Measurements from ENCODE around the gene PLSCR1. TPM values are rescaled to one million over a fixed set of nuclear protein-coding genes. Genes with fewer than 3 reads are reported as not detected.

The PLSCR1 gene
- total RNA-seq, 1 experiment from 2014 or later: 52.7 TPM

DNA sequence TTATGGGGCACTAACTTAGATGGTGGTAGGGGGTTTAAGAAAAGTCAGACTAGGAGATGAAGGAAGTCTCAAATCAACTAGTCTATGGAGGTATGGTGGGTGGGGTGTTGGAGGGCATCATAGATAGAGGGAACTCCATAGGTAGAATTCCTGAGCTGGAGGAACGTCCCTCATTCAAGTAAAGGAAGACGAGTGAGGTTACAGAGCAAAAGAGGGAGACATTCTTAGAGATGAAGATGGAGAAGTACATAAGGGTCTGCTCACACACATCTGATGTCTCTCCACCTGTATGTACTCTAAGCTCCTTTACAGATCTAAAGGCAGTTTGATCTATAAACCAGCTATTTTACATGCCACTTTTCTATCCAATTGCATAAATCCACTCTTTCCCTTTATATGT is 1.4 kb downstream of the PLSCR1 start:
- no peak for TF ChIP-seq REST (IDR thresholded peaks at IDR 0.05; ENCODE audit: insufficient read depth in 1 of 2, low read depth in 2 of 2, low read length in 1 of 2)
- no peak for TF ChIP-seq SIN3A (IDR thresholded peaks at IDR 0.05; ENCODE audit: borderline replicate concordance, insufficient read depth, low read depth, low read length)
- TF ChIP-seq TCF7L2 (IDR thresholded peaks at IDR 0.05; ENCODE audit: low read depth, low read length): no peak
- TF ChIP-seq CTCF (IDR thresholded peaks at IDR 0.05): no peak
- TF ChIP-seq POLR2AphosphoS5 (IDR thresholded peaks at IDR 0.05; ENCODE audit: low read depth, low read length): no peak
- ChIA-PET POLR2A (interaction anchor here (0.6 to 2.1 kb wide), 2 partner anchors 8 to 74 kb away, joined by 6 to 8 read pairs; partner anchors contain the start of gene PLSCR2), CTCF (no interaction called here)
- intact Hi-C loops (cut with micrococcal nuclease; ENCODE audit: unreplicated experiment) (no loop called here), in situ Hi-C loops (cut with HindIII; ENCODE audit: low pct_unique_long_range_greater_than_20kb, low sequenced_read_pairs) (no loop called here)
- H3K27ac ChIP-seq (ENCODE audit: low read length): peak overlapping the region; percentile 93
- 0 out of 2 replicates have a peak, but pooled peaks cover 2% of the 10 kb centered on the region for H3K36me3 ChIP-seq (ENCODE audit: control insufficient read depth, insufficient read depth, low read length)
- H3K4me1 ChIP-seq (ENCODE audit: control insufficient read depth, insufficient read depth, low read length): peaks cover 16% of the 10 kb centered on the region
- ATAC-seq (no peak), DNase-seq (ENCODE audit: low read depth, low spot score) (no peak)
- H3K4me3 ChIP-seq (ENCODE audit: low read depth in 2 of 2, low read length in 2 of 2): peak overlapping the region; percentile 82 to 83
- H3K9me3 ChIP-seq (ENCODE audit: control insufficient read depth, insufficient read depth, low read depth, low read length): no peaks in the 10 kb centered on the region
- H3K27me3 ChIP-seq (ENCODE audit: control insufficient read depth, insufficient read depth, low read length): no peaks in the 10 kb centered on the region
- no TSS peak for BruUV-seq (replicated peaks)

GRCh38 chr3:146542179-146542578 is 2.2 kb downstream of the PLSCR1 start:
- no TSS peak for BruUV-seq (replicated peaks)
- H3K4me3 ChIP-seq (ENCODE audit: low read depth in 2 of 2, low read length in 2 of 2): peak overlapping the region; percentile 16 to 83
- DNase-seq (ENCODE audit: low read depth, low spot score) (no peak), ATAC-seq (no peak)
- H3K27ac ChIP-seq (ENCODE audit: low read length): peak overlapping the region; percentile 1; the same call in 1 of the 2 replicates
- intact Hi-C loops (cut with micrococcal nuclease; ENCODE audit: unreplicated experiment): no loop called here
- CTCF ChIA-PET: no interaction called here
- H3K9me3 ChIP-seq (ENCODE audit: control insufficient read depth, insufficient read depth, low read depth, low read length): no peaks in the 10 kb centered on the region
- POLR2A ChIA-PET: no interaction called here
- H3K27me3 ChIP-seq (ENCODE audit: control insufficient read depth, insufficient read depth, low read length): no peaks in the 10 kb centered on the region
- peaks cover 16% of the 10 kb centered on the region for H3K4me1 ChIP-seq (ENCODE audit: control insufficient read depth, insufficient read depth, low read length)
- in situ Hi-C loops (cut with HindIII; ENCODE audit: low pct_unique_long_range_greater_than_20kb, low sequenced_read_pairs): no loop called here
- 0 out of 2 replicates have a peak, but pooled peaks cover 2% of the 10 kb centered on the region for H3K36me3 ChIP-seq (ENCODE audit: control insufficient read depth, insufficient read depth, low read length)
- TF ChIP-seq CTCF (IDR thresholded peaks at IDR 0.05) (no peak), SIN3A (IDR thresholded peaks at IDR 0.05; ENCODE audit: borderline replicate concordance, insufficient read depth, low read depth, low read length) (no peak), REST (IDR thresholded peaks at IDR 0.05; ENCODE audit: insufficient read depth in 1 of 2, low read depth in 2 of 2, low read length in 1 of 2) (no peak), POLR2AphosphoS5 (IDR thresholded peaks at IDR 0.05; ENCODE audit: low read depth, low read length) (no peak), TCF7L2 (IDR thresholded peaks at IDR 0.05; ENCODE audit: low read depth, low read length) (no peak)
